Measurements from ENCODE around the gene MAN1C1.
"Not testable (repeated sequence)": the region's sequence is repeated elsewhere in the genome, so short reads cannot be mapped to it uniquely, and the experiment has no call there.

The MAN1C1 gene

GRCh38 chr1:25723250-25723880, 106.8 kb downstream of the MAN1C1 start:
- DNase-seq, result no peak

DNA sequence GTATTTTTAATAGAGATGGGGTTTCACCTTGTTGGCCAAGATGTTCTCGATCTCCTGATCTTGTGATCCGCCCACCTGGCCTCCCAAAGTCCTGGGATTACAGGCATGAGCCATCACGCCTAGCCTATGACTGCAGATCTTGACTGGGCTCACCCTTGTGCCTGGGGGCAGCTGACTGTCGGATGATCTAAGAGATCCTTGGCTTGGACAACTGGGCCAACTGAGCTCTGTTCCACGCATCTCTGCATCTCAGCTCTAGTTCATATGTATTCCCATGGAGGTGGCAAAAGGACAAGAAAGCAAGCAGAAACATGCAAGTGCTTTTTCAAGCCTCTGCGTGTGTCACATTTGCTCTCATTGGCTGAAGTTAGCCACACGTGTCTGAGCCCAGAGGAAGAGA, 107.6 kb downstream of the MAN1C1 start:
- no peak for DNase-seq

- no peak for DNase-seq
Measured at GRCh38 chr1:25724966-25725365, 108.4 kb downstream of the MAN1C1 start.

DNA sequence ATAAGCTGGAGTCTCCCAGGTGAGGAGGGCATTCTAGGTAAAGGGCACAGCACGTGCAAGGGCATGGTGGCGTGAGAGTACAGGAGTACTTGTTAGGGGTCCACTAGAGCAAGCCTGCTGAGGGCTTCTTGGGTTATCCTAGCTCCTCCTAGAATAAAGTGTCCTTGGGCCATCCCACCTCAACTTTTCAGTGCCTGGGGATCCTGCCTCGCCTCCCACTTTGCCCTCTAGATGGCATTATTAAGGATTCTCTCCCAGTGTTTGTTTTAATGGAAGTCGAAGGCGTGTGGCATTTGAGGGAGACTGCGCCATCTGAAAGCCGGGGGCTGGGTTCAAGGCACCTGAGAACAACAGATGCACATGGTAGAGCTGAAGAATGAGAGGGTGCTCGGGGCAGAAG, 108.9 kb downstream of the MAN1C1 start:
- no peak for DNase-seq

GRCh38 chr1:25727088-25727487, 110.5 kb downstream of the MAN1C1 start:
- no peak for DNase-seq

DNA sequence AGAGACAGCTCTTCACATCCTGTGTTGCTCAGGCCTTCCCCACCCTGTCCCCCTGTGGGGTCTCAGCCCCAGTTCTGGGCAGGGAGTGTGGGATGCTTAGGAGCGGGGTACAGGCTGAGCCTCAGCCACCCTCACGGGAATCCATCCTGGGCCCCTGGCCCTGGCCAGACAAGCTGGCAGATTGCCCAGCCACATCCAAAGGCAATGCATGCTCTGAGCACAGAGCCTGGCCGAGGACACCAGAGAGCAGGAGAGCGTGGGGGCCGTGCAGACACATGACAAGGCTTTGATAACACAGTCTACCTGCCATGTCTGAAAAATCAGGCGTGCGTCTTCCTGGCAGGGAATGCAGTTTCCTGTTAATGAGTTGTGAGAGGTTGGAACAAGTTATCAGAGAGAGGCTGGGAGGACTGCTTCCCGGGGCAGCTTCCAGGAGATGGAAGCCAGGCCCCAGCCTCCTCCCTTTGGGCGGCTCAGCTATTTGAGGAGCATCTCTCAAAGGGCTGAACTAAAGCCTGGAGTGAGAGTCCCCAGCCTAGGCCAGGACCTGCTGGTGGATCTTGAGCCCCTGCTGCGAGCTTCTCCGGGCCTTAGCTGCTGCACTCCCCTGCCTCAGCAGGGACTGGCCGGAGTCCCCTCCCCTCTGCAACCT, 111.2 kb downstream of the MAN1C1 start:
- no peak for DNase-seq

- no peak for DNase-seq
Measured at GRCh38 chr1:25728301-25728935, 111.8 kb downstream of the MAN1C1 start.

GRCh38 chr1:25729045-25729444, 112.5 kb downstream of the MAN1C1 start:
- no peak for DNase-seq

GRCh38 chr1:25729790-25730644, 113.4 kb downstream of the MAN1C1 start:
- no peak for DNase-seq

GRCh38 chr1:25731148-25731547, 114.6 kb downstream of the MAN1C1 start:
- DNase-seq, result no peak

DNA sequence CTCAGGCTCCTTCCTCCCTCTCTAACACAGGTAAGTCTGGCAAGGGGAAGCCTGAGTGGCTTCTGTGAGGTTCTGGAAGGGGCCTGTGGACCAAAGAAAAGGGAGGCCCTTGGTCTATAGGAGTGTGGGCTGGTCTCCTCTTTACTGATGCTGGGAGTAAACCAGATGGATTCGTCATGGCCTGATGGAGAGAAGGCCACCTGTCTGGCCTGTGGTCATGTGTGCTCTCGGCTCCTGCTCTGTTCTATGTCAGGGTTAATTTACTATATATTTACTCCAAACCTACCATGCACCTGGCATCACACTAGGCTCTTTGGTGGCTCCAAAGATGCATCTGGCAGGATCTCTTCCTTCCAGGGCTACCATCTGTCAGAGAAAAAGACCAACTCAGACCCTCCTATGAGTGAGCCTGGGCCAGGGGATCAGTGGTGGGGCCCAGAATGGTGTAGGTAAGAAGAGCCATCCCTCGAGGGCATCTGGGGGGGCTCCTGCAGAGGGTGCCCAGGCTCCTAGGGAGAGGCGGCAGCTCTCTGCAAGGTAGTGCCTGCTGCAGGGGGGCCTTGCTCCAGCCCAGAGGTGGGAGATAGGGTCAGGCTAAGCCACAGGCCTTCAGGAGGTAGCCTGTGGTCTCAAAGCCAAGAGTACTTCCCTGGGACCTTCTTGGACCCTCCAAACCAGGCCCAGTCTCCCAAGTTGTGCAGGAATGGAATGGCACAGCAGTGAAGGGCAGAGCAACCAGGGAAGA, 115.2 kb downstream of the MAN1C1 start:
- no peak for DNase-seq

DNA sequence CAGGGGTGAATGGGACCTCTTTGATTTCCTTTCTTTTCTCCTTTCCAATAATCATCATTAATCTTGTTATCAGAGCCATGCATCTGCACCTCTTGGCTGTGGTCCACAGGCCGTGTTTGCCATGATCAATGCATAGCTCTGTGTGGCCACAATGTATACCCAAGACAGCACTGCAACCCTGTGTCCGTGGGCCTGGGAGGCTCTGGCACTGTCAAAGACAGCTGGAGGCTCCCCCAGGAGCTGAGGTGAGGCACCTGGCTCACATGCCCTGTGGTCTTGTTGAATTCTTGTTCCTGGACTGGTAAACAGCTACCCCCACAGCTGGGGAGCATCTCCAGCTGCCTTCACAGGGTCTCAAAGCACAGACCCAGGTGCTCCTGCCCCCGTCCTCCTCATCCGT, 116.2 kb downstream of the MAN1C1 start:
- no peak for DNase-seq

DNA sequence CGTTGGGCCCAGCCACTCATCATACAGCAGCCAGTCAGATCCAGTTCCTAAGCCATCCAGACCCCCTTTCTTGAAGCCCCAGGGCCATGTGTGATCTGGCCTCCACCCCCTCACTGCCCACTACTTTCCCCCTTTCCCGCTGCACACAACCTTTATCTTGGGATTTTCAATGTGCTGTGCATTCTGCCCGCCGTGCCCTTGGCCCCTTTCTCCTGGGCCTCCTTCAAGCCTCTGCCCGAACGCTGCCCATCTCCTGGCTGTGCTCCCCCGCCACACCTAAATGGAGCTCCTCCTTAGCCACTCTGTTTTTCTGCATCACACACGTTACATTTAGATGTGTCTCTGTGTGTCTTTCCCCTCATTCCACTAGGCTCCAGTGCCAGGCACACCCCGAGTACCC, 116.7 kb downstream of the MAN1C1 start:
- DNase-seq, result no peak

DNA sequence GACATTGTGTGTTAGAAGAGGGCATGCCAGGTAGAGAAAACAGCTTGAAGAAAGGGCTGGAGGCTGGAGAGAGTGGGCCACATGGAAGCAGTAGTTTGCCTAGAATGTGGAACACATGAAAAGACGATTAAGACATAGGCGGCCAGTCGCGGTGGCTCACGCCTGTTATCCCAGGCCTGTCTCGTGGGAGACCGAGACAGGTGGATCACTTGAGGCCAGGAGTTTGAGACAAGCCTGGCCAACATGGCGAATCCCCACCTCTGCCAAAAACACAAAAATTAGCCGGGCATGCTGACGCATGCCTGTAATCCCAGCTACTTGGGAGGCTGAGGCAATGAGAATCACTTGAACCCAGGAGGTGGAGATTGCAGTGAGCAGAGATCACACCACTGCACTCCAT, 118.4 kb downstream of the MAN1C1 start:
- DNase-seq, result not testable (repeated sequence)

DNA sequence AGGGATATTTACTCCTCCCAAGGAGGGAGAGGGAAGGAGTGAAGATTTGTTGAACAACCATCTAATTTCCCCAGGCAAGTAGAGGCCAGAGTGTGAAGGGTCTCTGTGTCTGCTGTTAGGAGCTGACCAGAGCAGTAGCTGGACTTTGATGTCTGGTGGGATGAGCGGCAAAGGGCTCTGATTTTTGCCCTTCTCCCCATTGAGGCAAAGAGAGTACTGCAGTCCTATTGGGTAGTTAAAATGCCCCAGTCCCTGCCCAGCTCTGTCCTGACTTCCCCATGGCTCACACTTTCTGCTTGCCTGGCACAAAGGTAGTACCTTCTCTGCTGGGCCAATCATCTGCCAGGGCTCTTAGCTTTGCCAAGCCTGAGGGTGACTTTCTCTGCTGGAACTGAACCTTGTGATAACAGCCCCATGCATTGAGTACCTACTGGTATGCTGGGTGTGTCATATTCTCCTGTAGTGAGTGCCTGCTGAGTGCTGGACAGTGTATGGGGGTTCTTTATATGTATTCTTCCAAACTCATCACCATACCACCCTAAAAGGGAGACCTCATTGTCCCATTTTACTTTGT, 119.5 kb downstream of the MAN1C1 start:
- DNase-seq, result no peak

DNA sequence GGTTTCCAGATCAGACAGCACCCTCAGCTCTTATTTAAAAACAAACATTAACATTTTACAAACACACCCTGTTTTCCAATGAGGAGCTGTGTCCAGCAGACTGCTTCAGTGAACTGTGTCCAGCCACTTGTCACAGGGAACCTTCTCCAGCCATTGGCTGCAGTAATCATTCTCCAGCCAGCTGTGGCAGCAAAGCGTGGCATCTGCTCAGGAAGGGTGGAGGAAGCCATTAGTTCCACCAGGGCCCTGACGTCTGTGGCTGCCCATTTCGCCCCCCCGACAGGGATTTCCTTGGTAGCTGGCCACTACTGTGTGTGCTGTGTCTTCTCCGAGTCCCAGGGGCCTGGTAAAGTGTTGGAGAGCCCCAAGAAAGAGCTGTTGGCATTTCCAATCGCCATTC, 120.5 kb downstream of the MAN1C1 start:
- no peak for DNase-seq

DNA sequence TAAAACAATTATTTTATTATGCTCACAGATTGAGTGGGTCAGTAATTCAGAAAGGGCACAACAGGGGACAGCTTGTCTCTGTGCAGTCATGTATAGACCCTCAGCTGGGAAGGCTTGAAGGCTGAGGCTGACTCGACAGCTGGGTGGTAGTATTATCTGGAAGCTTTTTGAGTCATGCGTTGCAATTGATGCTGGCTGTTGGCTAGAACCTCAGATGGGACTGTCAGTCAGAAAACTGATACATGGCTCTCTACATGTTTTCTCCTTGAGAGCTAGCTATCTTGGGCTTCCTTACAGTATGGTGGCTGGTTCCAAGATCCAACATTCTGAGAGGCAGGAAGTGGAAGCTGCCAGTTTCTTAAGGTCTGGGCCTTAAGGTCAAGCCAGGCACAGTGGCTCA, 121.9 kb downstream of the MAN1C1 start:
- no peak for DNase-seq

- no peak for DNase-seq
Measured at GRCh38 chr1:25739341-25739740, 122.8 kb downstream of the MAN1C1 start.

DNA sequence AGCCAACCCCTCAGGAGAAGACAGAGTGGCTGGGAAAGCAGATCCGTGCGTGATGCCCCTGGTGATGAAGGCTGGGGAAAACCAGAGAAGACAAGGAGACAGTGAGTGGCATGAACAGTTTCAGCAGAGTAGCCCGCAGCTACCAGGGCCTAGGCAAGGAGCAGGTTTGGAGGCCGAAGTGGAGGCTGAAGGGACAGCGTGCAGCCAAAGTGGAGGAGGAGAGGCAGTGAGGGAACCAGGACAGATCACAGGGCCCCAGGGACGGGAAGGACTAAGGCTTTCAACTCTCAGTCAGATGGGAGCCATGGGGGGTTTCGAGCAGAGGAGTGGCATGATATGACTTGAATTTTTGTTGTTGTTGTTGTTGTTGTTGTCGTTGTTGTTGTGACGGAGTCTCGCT, 123.5 kb downstream of the MAN1C1 start:
- no peak for DNase-seq

DNA sequence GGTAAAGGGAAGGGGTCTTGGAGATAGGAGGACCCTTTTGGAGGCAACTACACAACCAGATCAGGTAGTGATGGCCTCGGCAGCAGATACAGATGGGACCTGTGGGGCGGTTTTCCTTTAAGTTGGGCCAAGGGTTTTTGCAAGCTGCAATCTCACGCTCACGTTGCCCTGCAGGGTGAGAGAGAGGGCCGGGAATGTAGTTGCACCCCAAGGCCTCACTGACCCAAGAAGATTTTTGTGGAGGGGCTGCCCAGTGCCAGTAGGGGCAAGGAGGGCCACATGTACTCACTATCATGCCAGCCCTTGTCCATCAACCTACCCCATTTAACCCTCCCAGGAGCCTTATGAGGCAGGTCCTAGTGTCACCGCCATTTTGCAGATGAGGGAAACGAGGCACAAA, 125.7 kb downstream of the MAN1C1 start:
- no peak for DNase-seq

DNA sequence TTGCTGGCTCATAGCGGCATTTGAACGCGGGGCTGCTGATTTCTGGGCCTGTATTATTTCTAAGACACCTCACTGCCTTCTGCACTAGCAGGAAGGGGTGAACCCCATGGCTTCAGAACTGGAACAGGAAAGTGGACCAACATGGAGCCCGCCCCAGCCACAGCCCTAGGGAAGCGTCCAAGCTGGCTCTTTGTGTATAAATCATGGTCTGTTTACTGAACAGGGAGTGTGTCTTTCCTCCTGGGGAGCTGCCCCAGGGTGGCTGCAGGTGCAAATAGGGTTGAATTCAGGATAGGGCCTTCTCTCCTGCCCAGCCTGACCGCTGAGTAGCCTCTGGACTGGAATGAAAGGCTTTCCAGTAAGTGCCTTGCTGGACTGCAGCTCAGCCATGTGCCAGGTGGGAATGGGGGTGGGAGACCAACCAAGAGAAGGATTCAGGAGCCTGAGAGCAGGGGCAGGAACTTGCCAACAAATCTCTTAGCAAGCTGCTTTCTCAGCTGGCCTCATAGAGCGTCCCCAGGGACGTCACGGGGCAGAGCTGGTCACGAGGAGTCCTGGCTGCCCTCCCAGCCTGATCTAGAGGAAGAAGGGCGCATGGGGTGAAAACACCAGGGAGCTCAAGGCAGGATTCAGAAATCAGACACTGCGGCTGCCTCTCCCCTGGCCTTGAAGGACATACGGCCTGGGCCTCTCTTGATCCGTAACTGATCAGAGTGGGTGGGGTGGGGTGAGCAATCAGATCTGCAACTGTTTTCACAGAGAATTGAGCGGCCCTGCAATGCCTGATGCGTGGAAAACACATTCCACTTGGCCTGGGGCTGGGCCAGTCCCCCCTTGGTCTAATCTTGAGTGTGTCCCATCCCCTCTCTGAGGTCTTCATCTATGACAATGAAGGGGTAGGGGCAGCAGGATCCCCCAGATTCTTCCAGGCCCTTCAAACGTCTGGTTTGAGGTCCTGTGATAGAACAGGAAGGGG, 126.9 kb downstream of the MAN1C1 start:
- DNase-seq, result no peak

Data from activated T-cell treated with anti-CD3 and anti-CD28 coated beads for 4 hours (primary cell).